ENCODE measurements around the gene PPP2R2B.

Gene PPP2R2B

DNA sequence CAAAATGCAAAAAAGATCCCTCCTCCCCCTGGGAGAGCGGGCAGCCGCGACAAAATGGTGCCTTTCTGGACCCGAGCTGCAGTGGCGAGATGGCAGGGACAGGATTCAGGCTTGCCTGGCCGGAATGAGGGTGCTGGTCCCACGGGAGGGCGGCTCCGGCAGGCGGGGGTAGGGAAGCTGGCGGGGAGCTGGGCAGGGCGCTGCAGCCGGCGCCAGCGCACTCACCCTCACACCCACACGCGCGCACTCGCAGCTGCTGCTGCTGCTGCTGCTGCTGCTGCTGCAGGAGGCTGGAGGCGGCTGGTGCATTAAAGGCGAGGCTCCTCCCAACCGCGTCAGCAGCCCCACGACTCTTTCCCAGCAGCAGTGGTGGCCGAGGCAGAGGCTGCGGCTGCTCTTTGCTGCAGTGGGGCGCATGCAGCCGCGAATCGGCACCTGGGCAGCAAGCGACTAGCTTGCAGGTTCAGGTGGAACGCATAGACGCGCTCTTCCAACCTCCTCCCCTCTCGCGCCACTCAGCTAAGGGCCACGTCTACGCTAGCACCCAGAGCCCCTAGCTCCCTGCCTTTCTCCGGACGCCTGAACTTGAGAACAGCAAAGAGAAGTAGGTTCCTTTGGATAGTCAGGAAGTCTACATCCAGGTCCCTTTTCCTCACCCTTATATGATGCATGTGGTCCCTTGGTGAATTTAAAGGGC lies at the start of gene PPP2R2B:
TSS of gene PPP2R2B (minus strand) at position 282 of the 697 bp plus-strand sequence.
- peak; percentile 67 for DNase-seq

DNA sequence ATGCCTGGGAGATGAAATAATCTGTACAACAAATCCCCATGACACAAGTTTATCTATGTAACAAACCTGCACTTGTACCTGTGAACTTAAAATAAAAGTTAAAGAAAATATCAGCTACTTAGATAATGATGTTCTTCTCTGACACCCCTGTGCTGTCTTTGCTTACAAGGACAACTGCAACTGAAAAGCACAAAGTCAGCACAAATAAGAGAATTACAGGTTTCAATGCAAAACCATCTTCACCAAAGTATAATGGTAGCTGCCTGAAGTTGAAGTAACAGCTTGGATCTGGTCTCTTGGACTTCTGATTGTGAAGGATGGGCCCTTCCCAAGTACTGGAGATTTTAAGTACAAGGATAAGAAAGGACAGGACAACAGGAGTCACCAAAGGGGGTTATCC lies 45.6 kb upstream of the PPP2R2B start:
- no peak for DNase-seq

DNA sequence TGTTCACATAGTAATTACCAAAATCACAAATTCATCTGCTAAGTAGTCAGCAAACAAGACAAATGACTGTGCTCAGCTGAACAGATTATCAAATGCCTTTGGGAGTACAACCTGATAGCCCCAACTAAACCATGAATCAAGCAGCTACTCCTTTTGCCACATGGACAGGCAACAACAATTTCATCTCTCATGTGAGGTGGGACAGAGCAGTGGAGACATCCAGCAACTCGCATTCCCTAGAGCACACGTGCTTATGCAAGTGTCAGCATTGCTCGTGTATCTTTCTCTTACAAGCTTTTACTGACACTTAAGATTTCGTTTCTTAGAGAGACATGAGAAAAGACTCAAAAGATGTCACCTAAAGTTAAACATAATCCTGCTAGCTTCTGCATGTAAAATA lies 42.7 kb upstream of the PPP2R2B start:
- DNase-seq = no peak

DNA sequence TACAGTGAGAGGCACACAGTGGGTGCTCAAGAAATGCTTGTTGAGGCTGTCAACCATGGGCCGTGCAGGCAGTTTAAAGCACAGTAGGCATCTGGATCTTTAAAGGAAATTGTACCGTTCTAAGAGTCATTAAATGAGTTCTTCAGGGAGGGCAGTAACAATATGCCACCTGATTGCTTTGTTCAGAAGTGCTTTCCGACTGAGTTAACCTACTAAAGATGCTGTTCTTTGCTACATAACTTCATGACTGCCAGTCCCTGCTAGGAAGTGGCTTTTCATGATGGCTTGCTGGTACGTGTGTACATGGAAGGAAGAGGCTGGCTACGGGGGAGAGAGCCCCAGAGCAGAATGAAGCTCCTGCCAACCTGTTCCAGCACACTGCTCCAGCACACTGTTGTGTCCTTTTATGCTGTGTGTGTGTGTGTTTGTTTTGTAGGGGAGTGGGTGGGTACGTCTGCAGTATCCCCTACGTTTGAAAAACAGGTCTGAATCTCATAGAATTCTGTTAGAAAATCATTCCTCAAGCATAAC lies 41.9 kb upstream of the PPP2R2B start:
- no peak for DNase-seq

DNA sequence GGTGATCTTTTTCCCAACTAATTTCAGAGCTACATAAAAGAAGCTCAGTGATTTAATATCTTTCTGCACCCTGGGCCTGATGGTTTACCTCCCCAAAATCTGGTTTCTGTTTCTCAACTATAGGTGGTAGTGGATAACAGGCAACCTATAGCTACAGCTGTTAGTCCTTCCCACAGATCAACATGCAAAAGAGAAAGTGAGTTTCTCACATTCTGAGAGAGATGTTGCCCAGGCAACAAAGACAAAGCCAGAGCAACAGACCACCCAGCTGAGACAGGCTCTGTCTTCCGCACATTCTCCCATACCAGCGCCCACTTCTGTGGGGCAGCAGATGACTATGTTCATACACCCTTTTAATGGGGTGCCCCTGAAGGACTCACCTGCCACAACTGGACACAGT lies 40.7 kb upstream of the PPP2R2B start:
- no peak for DNase-seq

DNA sequence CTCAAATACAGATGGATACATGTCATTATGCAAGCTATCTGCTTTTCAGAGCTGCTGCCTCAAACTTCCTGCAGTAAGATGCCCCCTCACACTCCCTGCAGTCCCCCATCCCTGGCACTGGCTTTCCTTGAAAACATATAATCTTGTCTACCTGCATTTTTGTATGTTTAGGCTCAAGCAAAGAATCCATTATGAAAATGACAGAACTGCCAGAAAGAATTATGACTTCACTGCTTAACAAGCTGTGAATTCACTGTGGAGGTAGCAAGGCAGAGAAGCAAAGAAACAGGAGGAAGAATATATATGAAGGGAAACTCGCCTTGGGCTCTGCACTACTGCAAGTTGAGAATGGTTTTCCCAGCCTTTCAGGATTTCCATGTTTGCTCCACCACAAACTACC lies 39.4 kb upstream of the PPP2R2B start:
- no peak for DNase-seq

DNA sequence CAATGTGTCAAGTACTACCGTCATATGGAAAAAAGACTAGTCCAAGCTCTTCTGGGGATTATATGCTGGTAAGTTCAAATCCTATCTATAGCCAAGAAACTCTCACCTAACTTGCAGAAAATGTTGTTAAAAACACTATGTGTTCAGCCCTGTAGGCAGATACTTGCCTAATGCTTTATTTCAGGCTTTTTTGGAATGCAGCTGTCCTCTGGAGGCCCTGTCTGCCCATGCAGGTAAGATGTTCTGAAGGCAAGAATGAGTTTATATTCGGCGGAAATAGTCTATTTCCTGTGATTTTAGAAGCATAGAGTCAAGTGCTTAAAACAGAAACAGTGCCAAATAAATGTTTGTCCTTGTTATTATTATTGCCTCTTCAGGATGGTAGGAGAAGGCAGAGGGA lies 34.3 kb upstream of the PPP2R2B start:
- DNase-seq = no peak

DNA sequence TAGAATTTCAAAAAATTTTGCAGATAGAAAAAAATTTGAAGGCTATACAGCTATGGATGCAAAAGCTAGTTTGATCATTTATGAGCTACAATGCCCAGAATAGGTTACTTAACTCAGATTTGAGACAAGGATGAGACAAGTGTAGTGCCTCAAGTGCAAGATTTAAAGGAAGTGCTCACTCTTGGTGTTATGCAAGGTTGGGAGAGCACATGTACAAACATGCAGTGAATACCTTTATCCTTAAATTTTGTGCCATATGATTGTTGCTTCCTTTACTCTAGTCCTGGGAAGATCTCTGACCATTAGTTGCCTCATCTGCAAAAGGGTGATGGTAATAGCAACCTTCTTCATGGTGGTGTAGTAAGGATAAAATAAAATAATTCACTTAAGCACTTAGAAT lies 31.7 kb upstream of the PPP2R2B start:
- no peak for DNase-seq

DNA sequence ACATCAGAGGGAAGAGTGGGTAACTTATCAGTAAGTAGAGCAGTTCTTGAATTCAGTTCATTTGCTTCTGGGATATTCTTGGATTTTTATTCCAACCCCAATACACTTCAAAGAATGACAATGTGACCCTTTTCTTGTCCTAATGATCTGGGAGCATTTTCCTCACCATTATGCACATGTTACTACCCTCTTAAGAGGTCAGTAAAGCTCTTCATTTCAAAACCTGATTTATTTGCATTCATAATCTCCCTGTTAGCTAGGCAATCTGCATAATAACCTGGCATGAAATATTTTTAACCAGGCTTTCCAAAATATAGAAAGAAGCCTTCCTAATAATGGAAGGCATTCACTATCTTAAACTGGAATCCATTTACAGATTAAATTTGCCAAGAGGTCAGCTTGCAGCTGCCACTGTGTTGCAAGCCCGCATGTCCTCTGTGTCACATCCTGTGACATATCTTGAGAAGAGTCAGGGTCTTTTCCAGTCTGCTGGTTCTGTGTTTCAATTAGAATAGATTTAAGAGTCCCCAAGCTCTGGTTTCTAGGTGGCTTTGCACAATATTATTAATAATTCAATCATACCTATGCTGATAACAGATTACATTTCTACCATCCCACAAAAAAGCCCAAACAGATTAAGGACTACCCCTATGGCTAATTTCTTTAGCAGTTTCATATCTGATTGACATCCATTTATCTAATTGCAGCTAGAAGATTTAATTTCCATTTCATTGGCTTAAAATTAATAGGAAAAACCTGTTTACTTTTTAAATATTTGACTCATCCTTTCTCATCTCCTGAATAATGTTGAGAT lies 30.9 kb upstream of the PPP2R2B start:
- DNase-seq = no peak

DNA sequence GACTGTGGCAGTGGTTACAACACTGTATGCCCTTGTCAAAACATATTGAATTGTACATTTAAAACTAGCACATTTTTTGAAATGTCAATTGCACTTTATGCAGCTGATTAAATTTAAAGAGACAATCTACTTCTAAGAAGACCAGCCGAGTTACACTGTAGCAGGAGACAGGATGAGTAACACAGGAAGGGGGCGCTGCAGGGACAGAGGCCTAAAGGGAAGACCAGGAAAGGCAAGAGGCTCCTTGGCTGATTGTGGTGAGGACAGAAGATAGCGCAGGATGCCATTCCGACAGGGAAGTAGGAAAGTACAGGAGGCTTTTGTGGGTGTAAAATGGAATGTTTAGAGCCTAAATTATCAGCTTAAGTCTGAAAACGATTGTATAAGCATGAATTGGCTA lies 28.2 kb upstream of the PPP2R2B start:
- no peak for DNase-seq

DNA sequence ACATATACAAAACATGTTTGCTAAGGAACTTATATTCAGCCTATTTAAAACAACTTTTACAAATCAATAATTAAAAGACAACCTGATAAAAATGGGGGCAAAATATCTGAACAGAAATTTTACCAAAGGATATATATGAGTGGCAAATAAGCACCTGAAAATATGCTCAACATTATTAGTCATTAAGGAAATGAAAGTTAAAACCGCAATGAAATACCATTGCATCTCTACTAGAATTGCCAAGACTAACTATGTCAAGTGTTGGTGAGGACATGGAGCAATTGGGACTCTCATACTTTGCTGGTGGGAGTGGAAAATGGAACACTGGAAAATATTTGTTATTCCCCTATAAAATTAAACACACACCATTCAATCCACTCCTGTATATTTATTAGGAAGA lies 26.3 kb upstream of the PPP2R2B start:
- DNase-seq = no peak

DNA sequence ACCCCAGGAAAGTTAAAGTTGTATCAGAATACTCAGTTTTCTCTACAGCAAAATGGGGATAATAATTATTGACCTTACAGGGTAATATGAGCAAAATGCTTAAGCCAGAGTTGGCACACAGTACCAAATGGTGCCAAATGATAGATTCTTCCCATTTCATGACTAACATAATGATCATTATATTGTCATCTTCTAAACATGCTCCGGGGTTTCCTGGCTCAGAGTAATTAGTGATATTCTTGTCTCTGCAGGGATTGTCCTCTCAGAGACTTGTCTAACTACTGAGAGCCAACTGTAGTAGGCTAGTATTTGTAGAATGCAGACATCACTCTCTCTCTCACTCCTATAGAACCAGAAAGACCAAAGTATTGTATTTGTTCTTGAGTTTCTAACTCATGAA lies 25.2 kb upstream of the PPP2R2B start:
- no peak for DNase-seq

DNA sequence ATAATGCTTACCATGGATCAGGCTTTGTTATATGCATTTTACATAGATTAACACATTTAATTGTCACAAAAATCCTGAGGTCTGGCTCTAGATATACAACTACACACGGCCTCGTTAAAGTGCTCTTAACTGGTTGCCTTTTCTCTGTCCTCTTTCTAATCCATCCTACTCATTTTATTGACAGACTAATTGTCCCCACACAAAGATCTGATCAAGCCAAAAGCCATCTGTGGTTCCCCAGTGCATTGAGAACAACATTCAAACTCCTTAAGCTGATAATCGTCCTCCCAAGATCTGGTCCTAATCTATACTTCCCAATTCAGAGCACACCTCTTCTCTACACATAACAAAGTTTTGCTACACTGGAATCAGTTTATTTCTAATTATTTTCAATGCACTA lies 23.9 kb upstream of the PPP2R2B start:
- no peak for DNase-seq

DNA sequence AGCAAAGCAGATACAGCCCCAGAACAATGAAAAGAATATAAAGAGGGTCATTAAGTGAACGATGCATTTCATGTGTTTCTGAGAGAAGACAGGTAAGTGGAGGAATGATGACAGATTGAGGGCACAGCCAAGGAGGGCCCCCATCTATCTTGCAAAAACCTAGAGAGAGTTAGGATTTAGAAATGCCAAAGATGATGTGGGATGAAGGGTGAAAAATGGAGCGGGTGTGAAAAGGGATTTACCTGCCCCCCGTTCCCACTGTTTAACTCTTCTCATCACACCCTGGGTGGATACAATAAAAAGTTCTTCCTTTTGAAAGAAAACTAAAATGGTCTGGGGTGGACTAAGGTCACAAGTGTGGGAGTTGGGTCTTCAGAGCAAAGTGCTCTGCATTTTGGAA lies 18.5 kb upstream of the PPP2R2B start:
- DNase-seq = no peak

DNA sequence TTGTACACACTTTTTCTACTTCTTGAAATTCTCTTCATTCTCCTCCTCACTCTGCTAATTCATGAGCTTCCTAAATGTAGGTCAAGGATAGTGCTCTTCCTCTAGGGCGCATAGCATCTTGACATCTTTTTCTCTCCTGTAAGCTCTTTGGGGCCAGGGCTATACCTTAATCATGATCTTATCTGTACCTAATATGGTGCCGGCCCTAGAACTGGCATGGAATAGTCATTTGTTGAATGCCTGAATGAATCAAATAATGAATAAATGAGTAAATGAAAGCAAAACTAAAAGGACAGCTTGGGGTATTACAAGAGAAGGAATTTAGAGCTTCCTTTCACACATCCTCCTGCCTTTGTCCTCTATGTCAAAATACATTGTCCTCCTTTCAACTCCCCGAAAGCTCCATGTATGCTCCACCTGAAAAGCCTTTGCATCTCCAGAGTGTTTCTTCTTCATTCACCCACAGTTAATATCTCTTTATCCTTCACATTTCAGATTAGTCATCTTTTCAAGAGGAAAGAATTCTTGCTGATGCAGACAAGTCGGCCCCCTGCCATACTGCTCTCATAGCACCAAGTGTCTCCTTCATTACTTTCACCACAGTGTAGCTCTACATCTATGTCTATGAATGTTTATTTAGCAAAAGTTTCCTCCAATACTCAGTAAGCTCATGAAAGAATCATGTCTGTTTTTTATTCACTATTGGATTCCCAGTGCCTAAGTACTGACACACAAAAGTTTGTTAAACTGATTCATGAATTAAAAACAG lies 16.4 kb upstream of the PPP2R2B start:
- DNase-seq = no peak

DNA sequence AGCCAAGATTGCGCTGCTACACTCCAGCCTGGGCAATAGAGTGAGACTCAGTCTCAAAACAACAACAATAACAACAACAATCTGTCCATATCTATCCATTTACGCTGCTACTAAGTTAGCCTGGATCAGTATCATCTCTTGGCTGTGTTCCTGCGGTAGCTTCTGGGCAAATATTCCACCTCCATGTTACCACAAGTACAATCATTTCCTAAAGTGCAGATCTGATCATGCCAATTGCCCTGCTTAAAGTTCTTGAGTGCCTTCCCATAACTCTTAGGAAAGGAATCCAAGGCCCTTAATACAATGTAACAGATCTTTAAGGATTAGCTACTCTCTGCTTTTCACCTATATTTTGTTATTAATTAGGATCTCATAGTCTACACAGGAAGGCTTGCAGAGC lies 15.4 kb upstream of the PPP2R2B start:
- no peak for DNase-seq

DNA sequence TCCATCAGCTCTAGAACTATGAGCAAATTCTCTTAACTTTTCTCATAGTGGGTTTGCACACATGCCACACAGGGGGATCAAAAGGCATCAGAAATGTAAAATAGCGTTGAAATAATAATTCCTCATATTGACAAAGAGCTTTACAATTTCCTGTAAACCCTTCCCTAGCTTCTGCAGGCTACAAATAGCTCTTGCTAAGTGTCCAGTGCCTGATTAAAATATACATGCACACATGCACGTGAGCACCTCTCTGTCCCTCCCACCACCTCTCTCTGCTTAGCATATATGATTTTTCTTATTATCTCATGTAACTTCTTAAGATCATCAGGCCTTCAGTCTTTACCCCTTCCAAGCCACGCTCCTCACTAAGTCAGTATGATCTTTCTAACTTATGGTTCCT lies 13.7 kb upstream of the PPP2R2B start:
- DNase-seq = no peak

DNA sequence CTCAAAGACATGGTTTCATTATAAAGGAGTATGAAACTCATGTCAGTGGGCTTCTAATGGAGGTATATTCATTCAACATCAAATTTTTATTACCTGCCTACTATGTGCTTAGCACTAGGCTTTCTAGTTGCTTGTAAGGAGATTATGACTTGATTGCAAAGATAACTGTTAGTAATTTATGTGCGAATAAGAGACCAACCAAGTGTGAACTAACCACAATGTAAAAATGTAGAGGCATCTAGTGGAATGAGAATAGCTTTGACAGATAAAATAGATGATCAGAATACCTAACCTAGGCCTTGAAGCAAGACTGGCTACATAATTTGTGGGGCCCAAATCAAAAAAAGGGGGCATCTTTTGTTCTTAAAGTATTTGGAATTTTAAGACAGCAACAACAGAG lies 13.0 kb upstream of the PPP2R2B start:
- no peak for DNase-seq

DNA sequence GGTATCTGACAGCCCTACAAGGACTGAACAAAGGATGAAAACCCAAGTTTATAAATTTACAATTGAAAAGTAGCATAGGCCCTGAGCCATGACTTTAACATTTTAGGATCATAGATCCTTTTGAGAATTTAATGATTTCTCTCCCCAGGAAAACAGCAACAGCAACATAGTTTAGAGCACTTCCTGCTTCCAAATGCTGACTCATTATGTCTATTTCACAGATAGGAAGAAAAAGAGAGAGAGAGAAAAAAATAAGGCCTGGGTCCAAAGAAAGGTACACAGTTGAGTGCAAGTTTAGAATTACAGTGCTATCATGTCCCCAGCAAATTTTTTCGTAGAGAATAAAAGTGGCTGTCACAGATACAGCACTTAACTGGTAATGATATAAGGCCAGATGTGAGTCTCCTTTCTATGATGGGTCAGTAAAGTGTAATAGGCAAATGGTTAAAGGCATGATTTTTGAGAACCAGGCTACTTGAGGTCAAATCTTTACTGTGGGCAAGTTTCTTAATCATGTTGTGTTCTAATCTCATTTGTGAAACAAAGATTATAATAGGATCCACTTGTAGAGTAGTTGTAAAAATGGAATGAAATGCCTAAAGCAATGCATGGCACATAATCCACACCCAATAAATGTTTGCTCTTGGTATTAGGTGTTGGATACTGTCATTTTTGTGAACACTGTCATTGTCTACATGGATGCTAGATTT lies 12.3 kb upstream of the PPP2R2B start:
- DNase-seq = no peak

DNA sequence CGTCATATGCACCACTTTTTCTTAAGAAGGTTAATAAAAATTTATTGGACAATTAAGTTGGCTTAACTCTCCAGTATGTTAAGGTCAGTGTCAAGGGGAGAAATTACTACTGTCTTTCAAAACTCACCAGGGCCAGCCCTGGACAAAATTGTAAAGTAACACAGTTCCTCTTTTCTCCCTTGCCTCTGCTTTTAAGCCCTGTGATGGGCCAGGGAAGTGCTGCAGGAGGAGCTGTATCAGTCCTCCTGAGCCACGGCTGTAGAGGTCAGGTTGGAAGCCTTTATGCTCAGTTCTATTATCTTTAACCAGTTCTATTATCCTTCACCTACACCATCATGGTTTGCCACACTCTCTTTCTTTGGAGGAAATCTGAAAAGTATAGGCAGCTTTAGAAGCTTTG lies 11.5 kb upstream of the PPP2R2B start:
- no peak for DNase-seq

DNA sequence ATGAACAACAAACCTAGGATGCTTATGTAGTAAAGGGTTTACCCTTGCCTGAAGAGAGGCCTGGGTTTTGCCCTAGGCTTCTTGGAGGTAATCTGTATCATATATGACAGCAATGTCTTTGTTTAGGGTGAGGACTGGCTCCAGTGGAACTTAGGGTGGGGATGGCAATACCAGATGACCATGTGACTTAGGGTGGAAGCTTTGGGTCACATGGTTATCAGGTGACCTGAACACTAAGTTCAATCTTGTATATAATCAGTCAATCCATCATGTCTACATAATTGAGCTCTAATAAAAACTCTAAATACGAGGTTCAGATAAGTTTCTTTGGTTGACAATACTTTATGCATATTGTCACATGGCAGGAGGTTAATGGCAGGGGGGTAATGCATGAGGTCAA lies 10.6 kb upstream of the PPP2R2B start:
- DNase-seq = no peak

DNA sequence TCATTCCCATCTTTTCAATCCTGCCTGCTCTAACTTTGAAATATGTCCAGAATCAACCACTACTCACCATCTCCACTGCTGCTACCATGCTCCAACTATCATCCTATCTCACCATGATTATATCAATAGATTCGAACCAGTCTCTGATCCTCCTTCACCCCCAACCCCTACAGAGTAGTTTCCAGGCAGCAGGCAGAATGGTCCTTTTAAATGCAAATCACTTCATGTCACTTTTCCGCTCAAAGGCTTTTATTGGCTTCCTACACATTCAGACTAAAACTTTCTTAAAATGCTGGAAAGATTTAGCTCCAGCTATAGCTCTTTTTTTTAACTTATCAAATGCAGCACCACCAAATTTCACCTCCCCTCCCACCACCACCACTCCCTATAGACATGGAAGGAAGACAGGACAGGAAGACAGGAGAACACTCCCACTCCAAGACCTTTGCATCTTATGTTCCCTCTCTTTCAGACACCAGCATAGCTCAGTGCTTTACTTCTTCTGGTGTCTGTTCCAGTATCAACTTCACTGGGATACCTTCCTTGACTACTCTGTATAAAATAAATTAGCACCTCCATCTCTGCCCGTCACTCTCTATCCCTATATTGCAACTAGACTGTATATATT lies 9.9 kb upstream of the PPP2R2B start:
- no peak for DNase-seq

Data from activated naive CD4-positive, alpha-beta T cell treated with Interleukin-2 at 50 U/mL for 16 hours (primary cell).